Endometrial microvascular endothelial cells (primary cell): Measurements from ENCODE around the gene FOXA3. TPM values are rescaled to one million over a fixed set of nuclear protein-coding genes. Genes with fewer than 3 reads are reported as not detected.

Experiments
- in situ Hi-C: cut with HindIII; loops from 2 replicates; pipeline ENCODE4 v1.10.0; 2017; ENCODE audit warnings: low sequenced_read_pairs, low pct_unique_long_range_greater_than_20kb; ENCODE audit errors: inconsistent ontology term
- total RNA-seq: library from RNA; depleted of rRNA; stranded (reverse); fragments of >200 nt; gene quantifications from one replicate; pipeline ENCODE4 v1.2.3, GENCODE V29; 2015; ENCODE audit errors: inconsistent ontology term

Gene FOXA3
- total RNA-seq, result not detected

- in situ Hi-C loops, result no loop called here
Measured at GRCh38 chr19:45863840-45864628, at the start of gene FOXA3. Gene FOXA3 (plus strand): TSS chr19:45864326. CDS start chr19:45864457, 131 bp downstream.

DNA sequence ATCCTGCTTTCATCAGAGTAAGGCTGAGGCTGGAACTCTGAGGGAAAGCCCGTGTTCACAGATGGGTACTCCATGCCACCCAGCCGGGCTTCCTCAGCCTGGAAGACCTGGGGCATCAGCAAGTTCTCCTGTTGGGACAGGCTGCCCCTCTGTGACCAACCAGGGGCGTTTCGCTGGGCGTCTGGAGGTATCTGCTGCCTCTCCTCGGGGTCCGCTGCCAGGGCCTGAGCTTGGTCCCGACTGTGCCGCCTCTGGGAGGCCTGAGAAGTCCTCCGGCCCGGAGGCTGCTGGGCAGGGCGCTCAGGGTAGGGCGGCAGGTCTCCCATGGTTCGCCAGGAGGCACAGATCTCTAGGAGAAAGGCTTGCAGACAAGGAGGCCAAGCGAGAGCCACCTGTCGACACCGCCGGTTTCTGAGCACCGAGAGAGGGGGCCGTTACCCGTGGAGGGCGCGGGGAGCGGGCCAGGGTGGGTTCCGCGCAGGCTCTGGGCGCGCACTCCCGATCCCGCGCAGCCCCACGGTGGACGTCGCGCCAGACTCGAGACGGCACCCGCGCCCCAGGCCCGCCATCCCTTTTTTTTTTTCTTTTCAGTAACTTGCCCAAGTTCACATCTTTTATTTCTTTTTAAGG lies 49.2 kb upstream of the FOXA3 start, which contains the start of gene RSPH6A:
Gene RSPH6A (minus strand): TSS at position 458 of the 630 bp plus-strand sequence. CDS start 132 bp downstream, at position 326.
- in situ Hi-C loops, result no loop called here

DNA sequence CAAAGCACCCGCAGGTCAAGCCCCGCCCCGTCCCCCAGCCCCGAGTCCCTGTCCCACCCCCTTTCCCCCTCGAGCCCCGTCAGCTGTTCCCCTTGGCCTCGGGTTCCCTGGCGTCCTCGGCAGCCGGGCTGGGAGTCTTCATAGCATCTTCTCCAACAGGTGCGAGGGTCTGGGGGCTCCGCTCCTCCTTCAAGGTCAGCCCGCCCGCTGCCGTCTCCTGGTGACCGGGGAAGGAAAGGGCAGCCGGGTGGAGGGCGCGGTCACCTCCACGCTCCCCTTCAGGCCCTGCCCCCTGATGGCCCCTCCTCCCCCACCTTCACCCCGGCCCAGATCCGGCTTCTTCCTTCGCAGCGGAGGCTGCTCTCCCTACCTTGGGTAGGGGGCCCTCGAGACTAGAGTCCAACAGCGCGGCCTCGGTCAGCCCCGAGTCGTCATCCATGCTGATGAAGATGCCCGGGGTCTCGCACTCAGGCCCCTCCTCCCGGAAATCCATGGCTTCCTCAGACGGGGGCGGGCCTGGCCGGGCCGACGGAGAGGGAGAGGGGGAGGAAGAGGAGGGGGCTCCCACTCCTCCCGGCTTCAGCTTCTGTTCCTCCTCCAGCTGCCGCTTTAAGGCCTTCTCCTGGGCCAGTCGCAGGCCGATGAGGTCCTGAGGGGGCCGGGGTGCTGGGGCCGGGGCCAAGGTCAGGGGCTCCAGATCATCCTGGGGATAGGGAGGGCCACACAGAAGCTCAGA lies 48.5 kb upstream of the FOXA3 start:
- in situ Hi-C loops, result no loop called here

DNA sequence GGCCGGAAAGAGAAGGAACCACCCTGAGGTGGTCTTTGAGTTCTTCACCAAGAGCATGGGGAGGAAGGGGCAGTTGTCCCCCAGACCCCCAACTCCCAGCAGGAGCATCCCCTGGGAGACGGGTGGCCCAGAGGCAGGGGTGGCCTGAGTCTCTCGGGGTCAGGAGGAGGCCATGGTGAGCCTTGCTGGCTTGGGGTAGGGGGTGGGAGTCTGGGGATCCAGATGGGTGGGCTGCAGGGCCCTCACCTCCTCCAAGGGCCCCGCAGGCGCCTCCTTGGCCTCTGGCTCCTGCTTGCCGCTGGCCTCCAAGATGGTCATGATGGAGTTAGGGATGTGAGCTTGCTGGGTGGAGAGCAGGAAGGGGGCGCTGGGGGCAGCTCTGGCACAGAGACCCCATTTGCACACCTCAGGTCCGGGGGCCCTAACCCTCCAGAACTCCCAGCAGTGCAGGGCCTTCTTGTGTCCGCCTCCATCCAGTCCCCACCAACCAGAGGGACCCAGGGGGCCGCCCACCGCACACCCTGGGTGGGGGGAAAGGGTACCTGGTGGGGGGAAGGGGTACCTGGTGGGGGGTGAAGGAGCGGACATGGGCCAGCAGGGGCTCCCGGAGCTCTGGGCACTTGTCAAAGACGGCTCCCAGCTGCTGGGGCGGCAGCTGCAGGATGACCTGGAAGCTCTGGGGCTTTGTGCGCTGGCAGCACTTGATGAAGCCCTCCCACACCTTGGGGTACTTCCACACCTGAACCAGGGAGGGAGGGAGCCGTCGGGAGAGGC lies 47.7 kb upstream of the FOXA3 start:
- in situ Hi-C loops, result no loop called here

DNA sequence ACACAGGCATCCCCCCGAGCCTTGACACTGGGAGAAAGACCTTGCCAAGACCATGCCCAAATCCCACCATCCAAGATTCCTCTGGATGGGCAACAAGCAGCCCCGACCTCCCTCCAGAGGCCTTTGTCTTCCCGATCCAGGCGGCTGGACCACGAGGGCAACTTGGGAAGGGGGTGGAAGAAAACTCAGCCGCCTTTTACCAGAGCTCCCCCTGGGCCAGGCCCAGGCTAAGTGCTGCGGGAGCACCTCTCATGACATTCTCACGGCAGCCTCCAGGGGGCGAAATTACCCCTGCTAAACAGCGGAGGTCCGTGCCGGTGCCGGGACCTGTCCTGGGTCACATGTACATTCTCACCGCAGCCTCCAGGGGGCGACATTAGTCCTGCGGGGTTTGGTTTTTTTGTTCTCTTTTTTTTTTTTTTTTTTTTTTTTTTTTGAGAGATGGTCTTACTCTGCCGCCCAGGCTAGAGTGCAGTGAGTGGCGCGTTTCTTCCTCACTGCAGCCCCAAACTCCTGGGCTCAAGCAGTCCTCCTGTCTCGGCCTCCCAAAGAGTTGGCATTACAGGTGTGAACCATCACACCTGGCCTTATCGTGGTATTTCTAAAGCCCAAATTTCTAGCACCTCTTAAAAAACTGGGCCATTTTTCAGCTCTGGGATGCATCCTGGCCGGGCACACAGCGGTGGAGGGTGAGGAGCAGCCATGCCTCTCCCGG lies 47.0 kb upstream of the FOXA3 start:
- in situ Hi-C loops, result no loop called here

- in situ Hi-C loops, result no loop called here
Measured at GRCh38 chr19:45817725-45818301, 46.3 kb upstream of the FOXA3 start.

DNA sequence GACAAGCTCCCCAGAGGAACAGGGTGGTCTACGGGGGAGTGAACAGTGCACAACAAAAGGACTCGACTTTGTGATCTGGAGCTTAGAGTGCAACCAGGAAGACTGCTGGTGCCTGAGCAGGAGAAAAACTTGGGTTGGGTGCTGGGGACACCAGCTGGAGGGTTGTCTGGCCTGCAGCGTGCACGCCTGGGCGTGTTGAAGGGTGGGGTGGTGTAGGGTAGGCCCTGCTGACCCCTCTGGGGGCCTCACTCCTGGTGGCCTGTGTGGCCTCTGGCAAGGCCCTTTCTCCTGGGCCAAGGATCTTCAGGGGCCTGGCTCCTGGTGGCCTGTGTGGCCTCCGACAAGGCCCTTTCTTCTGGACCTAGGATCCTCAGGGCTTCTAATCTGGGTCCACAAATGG lies 44.4 kb upstream of the FOXA3 start:
- in situ Hi-C loops, result no loop called here

GRCh38 chr19:45820413-45821102 lies 43.6 kb upstream of the FOXA3 start:
- in situ Hi-C loops, result no loop called here

DNA sequence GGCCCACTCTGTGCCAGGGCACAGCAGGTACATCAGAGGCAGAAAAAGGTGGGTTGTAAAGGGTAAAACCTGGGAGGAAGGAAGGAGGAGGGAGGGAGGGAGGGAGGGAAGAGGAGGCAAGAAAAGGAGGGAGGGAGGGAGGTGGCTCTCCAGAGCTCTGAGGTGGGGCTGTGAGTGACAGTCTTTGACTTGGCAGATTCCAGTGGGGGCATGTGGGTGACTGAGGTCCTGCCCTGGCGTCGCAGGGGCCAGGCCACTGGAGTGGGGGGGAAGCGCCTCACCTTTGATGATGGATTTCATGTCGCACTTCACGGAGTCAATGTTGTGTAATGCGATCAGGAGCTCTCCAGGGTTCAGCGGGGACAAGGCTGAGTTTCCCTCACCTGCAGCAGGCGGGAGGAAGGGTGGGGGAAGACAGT lies 43.0 kb upstream of the FOXA3 start:
- in situ Hi-C loops, result no loop called here

- in situ Hi-C loops, result no loop called here
Measured at GRCh38 chr19:45821570-45821969, 42.6 kb upstream of the FOXA3 start.

GRCh38 chr19:45822716-45823115 lies 41.4 kb upstream of the FOXA3 start:
- in situ Hi-C loops, result no loop called here

- in situ Hi-C loops, result no loop called here
Measured at GRCh38 chr19:45823182-45823581, 40.9 kb upstream of the FOXA3 start.

DNA sequence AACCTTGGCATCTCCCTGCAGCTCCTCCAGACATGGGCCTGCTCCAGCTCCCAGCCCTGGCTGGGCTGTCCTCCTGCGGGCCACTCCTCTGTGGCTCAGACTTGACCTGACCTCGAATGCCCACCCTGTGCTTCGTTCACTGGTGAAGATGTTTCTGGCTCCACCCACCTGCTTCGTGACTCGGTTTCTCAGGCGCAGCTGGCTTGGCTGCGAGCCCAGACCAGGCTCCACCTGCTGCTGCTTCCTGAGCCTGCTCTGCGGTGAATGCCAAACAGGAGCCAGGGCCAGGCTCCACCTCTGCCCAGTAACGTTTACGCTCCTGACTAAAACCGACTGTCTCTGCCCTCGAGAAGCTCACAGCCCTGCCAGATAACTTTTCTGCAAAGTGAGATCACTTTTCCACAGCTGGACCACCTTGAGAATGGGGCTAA lies 40.1 kb upstream of the FOXA3 start:
- in situ Hi-C loops, result no loop called here

DNA sequence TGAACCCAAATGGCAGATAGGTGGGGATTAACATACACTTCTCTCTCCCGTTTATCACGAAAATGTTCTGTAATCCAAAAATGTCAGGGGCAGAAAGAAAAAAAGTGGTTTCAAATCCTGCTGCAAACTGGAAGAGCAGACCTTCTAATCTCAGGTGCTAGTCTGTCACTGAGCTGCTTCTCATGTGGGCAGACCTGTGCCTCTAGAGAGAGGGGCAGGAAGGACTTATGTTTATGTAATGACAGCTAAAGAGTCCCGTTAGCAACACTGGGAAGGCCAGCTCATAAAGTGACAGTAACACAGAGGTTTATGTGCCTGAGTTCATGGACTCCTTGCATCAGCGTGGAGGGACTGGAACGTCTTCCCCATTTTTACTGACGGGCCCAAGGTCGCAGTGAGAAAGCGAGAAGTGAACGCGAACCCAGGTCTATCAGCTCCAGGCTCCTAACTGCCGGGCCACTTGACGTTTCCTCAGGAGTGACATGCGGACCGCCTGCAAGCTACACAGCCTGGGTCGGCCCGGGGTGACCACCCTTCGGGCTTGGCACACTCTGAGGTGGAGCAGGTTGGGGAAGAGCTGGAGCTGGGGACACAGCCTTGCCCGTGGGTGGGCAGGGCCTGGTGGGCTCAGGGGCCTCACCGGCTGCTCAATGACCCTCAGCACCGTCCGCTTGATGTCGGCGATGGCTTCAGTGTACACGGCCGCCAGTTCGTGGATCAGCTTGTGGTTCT lies 39.4 kb upstream of the FOXA3 start:
- in situ Hi-C loops, result no loop called here

GRCh38 chr19:45825263-45825605 lies 38.9 kb upstream of the FOXA3 start:
- in situ Hi-C loops, result no loop called here

GRCh38 chr19:45825917-45826893 lies 37.9 kb upstream of the FOXA3 start:
- in situ Hi-C loops, result no loop called here
